HFF-Myc (cell line): ENCODE measurements around the gene SCPEP1.

ENCODE experiments used
- DNase-seq: peaks from one replicate; pipeline ENCODE4 v3.0.0-alpha.2; 2011; ENCODE audit warnings: low read depth; ENCODE audit errors: extremely low read depth
- H3K4me3 ChIP-seq: replicated peaks from 2 replicates; pipeline ENCODE4 v1.5.1; 2011; ENCODE audit warnings: low read depth, mild to moderate bottlenecking, control low read depth, low read length
- CTCF ChIP-seq: IDR thresholded peaks from 2 replicates; pipeline ENCODE4 v1.5.1; 2012; ENCODE audit warnings: mild to moderate bottlenecking, low read depth, low read length, control low read depth; ENCODE audit errors: missing control alignments

Gene SCPEP1

GRCh38 chr17:56966338-56966737, 11.6 kb upstream of the SCPEP1 start:
- H3K4me3 ChIP-seq = no peak overlapping the region
- no peak for TF ChIP-seq CTCF
- no peak for DNase-seq

- H3K4me3 ChIP-seq = no peak overlapping the region
- TF ChIP-seq CTCF = no peak
- no peak for DNase-seq
Measured at GRCh38 chr17:56970974-56971373, 7.0 kb upstream of the SCPEP1 start.

- DNase-seq = no peak
- no peak overlapping the region for H3K4me3 ChIP-seq
- TF ChIP-seq CTCF = no peak
Measured at GRCh38 chr17:56972111-56972730, 5.7 kb upstream of the SCPEP1 start.

- no peak for DNase-seq
- TF ChIP-seq CTCF = no peak
- H3K4me3 ChIP-seq = no peak overlapping the region
Measured at GRCh38 chr17:56973520-56973919, 4.4 kb upstream of the SCPEP1 start.

- no peak overlapping the region for H3K4me3 ChIP-seq
- TF ChIP-seq CTCF = no peak
- DNase-seq = no peak
Measured at GRCh38 chr17:56974055-56974454, 3.9 kb upstream of the SCPEP1 start.

GRCh38 chr17:56975656-56976055, 2.3 kb upstream of the SCPEP1 start:
- no peak overlapping the region for H3K4me3 ChIP-seq
- no peak for TF ChIP-seq CTCF
- DNase-seq = no peak

GRCh38 chr17:56976941-56977608, 856 bp upstream of the SCPEP1 start:
- DNase-seq = no peak
- H3K4me3 ChIP-seq = peak overlapping the region; percentile 61; the same call in 1 of the 2 replicates
- no peak for TF ChIP-seq CTCF
